Activated CD4-positive, CD25-positive, alpha-beta regulatory T cell treated with anti-CD3 and anti-CD28 coated beads, Interleukin-2, amount 50 U/mL, for 16 hours (primary cell): Measurements from ENCODE around the gene ADAMTS17.

Experiments used
- DNase-seq: peaks from one replicate; pipeline ENCODE4 v3.0.0-alpha.2; 2020; ENCODE audit warnings: low read depth, low spot score

ADAMTS17 gene

DNA sequence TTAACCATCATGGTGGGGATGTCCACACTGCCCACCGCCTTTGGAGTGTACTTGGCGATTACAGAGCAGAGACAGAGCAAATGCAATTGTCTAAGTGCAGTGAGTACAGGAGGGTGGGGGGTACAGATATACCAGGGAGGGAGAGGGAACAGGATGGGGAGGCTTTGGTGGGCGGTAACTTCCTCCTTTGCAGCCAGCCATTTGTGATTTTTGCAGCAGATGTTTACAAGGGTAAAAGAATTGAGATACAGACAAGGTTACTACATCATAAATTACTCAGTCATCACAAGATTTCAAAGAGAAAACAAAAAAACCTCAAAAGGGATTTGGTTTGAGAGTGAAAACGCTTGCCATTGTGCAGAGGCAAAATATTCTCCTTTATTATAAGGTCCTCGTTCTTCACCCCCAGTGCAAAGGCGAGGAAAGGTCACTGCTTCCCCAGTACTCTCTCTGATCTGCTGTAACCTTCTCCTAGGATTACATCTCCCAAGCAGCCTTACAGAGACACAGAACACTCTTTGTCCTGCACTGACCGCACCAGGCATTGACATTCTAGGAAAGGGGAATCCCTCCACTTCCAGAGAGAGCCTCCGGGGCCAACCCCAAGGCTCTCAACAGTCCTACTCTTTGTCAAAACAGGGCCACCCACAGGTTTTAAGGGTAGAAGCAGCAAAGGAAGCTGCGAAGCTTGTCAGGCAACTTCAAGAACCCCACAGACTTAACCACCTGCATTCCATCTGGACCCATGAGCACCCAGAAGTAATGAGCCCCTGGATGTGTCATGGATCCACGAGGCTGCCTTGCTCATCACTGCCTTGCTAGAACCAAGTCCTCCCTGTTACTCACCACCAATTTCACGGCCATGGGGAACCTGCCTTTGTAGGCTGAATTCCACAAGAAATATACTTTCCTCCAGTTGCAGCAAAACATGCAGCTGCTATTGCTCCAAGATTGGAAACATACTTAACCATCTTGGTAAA, 117.3 kb downstream of the ADAMTS17 start:
- DNase-seq = no peak

DNA sequence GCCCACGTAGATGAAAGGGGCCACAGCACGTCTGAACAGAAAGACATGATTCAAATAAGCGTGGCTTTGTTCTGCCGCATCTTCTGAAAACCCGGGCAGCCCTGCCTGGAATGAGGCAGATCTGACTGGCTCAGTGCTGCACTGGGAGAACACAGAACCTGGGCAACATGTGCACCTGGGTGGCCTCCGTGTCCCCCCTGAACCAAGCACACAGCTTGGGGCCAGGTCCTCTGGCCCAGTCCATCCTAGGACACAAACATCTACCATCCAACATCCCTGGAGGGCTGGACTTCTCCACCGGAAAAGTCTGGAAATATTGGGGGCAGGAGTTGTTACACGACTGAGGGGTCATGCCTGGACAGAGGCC, 119.4 kb downstream of the ADAMTS17 start:
- DNase-seq = no peak

DNA sequence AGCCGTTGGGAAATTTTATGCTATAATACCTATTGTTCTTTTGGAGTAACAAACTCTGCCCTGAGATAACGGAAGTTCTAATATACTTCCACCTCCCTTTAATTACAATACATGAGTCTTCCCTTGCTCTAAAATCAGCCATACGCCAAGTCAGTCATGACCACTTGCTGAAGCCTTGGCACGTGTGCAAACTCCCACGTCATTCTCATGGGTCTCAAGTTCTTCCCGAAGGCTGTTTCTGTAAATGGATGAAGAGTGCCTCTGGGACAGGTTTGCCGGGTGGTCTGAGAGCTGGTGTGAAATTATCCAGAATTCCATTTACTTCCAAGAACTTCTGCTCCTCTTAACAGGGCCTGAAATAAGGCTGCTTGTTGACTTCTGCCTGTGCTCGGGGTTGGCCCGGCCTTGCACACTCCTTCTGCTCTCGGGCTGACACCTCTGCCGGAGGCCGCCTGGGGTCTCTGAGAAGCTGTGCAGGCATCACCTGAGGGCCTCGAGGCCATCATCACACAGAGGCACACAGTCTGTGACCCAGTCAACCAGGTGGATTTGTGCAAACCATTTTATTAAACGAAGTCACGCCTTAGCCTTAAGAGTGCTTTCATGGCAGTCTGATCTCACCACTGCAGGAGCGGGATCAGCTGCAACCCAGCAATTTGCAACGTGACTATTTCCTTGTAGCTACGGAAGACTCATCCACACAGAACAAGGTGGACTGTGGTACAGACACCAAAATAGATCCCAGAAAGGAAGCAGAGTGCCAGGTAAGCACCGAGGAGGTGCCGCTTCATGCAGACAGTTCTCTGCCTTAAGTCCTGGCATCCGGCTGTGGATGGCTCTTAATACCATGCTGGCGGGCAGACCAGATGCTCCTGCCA, 120.1 kb downstream of the ADAMTS17 start:
- DNase-seq = no peak

DNA sequence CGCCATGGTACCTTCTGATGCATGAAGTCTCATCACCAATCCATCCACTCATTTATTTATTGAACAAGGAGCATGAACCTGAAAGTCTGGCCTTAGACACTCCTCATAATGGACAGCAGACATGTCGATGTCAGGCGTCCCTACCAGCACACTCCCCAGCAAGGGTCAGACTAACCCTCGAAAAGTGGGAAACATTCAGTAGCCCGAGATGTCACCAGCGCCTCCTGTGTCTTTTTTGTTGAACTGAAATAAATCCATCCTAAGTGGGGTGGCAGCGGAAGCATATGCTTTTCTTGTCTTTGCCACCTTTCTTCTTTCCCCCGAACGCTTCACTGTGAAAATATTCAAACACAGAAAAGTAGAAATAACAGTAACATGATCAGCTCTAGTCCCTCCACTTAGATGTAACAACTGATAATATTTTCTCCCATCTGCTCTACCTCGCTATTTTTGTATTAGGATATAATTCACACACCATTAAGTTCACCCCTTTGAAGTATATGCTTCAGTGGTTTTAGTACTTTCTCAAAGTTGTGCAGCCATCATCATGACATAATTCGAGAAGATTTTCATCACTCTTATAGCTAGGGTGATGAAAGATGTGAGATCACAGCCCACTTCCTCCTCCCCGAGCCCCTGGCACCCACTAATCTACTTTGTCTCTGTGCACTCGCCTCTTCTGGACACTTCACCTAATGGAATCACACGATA, 121.6 kb downstream of the ADAMTS17 start:
- no peak for DNase-seq

DNA sequence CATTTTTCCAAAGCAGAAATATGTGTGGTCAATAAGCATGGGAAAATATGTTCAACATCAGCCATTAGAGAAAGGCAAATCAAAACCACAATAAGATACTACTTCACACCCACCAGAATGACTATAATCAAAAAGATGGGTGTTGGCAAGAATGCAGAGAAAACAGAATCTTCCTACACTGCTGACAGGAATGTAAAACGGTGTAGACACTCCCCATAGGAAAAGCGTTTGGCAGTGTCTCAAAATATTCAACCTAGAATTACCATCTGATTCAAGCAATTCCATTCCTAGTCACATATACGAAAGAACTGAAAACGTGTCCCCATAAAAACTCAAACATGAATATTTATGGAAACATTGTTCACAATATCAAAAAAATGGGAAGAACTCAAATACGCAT, 123.3 kb downstream of the ADAMTS17 start:
- DNase-seq = no peak

DNA sequence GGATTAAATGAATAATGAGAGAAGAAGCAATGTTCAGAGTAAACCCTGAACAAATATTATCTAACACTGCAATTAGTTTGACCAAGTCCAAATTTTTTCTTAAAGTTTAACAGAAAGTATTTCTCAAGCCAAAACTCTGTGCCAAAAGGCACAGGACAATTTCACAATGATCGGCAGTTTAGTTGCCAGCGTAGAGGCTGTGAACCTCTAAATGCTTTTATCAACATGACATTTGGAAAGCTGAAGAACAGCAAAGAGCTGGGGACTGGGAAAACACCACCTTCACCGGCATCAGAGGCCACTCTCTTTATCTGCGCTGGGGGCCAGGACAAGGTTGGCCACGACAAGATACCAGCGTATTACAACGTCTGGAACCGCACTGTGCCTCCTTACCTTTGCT, 125.6 kb downstream of the ADAMTS17 start:
- DNase-seq = no peak

DNA sequence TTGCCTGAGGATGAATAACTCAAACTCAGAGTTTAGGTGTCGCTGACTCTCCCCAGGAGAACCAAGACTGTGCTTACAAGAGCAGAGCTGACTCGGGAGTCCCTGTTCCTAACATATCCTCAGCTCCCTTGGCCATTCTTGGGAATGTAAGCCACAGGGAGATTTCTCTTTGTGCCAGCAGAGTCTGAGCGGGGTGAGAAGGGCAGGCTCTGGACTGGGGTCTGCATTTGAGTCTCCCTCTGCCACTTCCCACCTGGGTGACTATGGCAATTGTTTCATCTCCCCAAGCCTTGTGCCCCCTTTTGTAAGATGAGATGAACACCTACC, 126.0 kb downstream of the ADAMTS17 start:
- no peak for DNase-seq

DNA sequence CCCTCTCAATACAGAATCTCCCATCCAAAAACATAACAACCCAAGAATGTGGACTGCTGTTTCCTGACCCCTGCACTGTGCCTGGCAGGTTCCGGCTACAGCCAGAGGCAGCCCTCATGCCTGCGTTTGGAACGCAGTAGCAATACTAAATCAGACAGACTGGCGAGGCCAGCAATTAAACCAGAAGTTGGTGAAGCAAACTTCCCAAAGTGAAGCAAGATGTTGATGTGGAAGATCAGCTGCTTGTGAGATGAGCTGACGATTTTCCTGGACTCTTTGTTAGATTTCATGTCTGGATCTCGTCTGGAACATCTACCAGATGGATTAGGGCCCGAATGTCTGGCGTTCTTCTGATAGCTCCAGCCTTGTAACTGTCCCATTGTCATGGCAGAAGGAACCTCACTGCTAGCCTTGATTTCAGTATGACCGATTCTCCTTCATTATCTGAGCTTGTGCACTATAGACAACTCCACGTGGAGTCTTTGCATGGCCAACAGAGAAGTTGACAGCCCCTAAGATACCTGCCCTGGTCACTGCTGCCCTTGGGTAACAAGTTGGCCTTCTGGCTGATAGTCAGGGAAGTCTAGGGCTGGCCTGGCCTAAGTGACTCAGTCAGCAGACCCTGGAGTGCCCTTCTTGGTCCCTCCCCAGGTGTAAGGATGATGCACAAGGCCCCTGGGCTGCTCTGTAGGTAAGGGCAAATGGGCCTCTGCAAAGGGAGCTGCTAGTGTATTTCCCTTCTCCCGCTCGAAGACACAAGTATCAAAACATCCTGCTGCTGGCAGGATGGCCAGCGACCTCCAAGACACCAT, 126.5 kb downstream of the ADAMTS17 start:
- no peak for DNase-seq

DNA sequence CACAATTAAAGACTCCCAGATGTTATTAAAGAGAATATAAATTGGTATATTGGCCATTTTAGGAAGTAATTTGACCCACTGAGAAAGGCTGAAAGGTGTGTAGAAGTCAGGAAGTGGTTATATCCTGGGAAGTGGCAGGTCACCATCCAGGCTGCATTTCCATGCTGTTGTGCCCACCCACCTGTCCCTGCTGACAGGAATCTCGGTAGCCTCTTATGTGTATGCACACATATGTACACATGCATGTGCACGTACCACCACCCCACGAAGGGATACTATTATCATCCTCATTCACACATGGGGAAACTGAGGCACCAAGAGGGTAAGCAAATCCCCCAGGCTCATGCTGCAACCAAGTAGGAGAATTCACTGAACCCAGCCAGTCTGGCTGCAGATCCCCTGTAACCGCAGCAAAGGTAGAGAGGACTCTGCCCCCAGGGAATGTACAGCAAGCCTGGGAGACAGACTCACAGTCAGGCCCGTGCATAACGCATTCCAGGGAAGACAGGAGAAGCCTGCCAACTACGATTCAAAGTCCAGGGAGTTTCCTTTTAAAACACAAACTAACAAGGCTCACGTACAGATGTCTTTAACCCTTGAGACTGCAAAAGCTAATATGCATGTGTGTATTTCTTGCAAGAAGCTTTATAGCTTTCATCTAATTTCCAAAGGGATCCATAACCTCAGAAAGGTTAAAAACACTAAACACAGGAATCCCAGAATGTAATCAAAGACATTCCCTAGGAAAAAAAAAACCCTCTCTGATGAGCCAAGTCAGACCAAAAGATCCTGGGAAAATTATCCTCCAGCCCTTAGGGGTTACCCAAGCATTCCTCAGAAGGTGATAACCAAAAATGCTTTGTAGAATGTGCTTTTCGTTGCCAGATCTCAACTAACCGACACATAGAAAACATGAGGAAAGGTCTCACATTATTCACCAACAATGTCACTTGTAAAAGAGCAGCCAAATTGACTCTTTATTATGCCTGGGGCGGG, 129.6 kb downstream of the ADAMTS17 start:
- DNase-seq = no peak

DNA sequence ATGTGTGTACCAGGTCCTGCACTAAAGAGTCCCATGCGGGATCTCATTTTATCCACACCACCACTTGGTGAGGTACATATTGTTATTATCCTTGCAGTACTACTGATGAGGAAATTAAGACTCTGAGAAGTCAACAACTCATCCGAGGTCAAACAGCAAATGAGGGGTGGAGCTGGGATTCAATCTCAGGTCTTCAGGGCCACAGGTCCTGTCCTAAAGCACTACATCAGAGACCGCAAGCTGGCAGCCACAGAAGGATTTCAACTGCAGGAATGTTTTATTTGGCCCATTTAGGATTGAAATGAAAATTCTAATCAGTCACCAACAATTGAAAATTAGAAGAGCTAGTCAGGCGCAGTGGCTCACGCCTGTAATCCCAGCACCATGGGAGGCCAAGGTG, 131.4 kb downstream of the ADAMTS17 start:
- no peak for DNase-seq

DNA sequence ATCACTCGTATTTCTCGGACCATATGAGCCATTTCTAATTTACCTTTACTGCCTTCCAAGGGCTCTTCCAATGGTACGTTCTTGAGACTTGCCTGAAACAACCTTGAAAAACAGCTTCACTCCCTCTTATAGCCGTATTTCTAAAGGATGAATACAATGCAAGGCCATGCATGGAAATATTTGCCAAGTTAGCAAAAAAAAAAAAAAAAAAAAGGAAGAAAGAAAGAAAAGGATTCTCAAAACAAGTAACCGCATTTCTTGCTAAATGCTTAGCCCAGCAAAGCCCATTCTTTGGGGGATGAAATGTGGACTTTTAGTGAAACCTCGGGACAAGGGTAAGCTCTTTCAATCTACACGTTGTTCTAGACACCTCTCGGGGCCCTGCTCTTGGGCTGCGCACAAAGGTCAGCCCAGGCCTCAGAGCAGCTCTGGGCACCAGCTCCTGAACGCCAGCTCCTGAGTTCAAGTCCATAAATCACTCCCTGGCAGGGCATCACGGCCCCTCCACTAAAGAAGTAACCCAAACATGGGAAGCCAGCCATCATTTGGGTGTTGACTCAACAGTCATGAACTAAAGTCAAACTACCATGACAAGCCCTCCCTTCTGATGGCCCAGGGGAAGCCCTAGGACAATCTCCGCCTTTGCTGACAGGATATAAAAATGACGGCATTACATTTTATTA, 132.7 kb downstream of the ADAMTS17 start:
- DNase-seq = no peak

DNA sequence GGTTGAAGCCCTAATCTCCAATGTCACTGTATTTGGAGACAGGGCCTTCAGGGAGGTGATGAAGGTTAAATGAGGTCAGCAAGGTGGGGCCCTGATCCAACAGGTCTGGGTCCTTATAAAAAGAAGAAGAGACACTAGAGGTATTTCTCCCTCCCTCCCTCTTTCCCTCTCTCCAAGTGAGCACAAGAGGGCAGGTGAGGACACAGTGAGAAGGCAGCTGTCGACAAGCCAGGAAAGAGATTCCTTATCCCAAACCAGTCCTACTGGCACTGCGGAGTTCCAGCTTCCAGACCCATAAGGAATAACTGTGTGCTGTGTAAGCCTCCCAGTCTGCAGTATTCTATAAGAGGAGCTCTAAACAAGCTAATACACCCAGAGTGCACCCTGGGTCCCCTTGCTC, 134.7 kb downstream of the ADAMTS17 start:
- DNase-seq = no peak

DNA sequence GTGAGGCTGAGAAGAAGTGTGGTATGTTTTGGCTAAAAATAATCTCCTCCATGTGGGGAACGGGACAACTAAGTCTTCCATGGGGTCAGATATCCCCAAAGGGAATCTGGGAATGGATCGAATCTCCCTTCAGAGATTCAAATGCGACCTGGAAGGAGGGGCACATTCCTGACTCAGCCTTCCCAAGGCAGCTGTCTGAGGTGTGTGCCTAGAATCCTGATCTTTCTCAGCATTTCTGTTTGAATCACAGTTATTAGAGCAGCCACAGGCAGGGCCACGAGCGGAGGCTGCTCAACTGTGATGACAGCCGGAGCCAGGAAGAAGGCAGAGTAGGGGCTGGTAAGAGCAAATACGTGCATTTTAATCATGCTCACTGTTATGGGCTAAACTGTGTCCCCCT, 135.1 kb downstream of the ADAMTS17 start:
- DNase-seq = no peak

DNA sequence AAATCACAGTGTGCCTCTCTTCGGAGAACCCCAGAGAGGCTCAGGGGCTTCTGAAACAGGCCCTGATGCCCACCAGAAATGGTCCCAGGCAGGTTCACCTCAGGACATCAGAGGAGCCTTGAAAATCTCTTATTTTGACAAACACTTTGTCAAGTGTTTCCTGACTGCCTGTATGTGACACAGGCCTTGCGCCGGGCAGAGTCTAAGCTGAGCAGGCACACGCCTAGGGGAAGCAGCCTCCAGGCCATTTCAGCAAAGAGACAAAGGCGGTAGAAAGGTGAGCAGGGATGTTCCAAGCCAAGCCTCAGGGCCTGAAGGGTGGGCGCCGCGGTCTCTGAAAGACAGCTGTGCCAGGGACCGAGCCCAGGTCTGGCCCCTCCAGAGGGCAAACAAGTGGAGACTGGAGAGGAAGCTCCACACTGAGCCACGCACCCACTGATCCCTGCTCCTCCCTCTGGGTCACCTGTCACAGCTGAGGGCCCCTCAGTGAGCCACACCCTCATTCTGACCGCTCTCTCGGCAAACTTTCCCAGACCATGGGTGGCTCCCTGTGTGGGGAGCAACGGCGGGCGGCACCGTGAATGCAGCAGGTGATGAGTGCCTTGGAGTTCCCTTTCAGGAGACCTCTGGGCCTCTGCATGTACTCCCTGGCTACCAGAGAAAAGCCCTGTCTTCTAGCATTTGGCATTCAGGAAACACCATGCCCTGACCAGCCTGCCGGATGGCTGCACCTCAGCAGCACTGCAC, 136.1 kb downstream of the ADAMTS17 start:
- no peak for DNase-seq

DNA sequence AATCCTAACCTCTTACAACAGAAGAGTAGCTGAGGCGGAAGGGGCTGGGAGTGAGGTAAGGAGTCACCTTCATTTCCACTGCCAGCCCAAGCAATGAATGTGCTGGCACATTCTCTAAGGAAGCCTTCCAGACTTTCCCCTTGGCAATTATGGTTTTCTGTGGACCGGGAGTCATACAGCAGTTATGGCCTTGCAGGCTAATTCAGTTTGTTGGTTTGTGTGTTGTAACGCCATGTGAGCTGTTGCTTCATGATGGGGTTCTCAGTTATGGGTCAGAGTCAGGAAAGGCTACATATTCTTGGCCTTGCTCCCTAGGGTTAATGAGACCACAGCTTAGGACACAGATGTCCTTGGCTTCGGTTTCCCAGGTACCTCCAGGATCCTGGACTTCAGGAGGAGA, 137.0 kb downstream of the ADAMTS17 start:
- no peak for DNase-seq

DNA sequence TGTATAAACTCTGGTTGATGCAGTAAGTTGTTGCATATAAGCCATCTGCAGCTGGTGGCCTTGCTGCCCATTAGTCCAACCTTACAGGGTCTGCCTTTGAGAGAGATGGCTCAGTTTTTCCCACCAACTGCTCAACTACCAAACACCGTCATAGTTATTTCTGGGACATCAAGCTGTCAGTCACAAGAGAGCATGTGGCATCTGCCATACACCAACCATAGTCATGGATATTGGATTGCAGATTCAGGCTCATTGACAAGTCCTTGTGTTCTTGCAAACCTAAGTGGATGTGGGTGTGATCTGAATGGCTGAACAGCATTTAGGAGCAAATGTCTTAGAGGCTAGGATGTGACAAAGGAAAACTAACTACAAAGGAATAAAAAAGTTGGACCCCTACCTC, 137.6 kb downstream of the ADAMTS17 start:
- DNase-seq = no peak

DNA sequence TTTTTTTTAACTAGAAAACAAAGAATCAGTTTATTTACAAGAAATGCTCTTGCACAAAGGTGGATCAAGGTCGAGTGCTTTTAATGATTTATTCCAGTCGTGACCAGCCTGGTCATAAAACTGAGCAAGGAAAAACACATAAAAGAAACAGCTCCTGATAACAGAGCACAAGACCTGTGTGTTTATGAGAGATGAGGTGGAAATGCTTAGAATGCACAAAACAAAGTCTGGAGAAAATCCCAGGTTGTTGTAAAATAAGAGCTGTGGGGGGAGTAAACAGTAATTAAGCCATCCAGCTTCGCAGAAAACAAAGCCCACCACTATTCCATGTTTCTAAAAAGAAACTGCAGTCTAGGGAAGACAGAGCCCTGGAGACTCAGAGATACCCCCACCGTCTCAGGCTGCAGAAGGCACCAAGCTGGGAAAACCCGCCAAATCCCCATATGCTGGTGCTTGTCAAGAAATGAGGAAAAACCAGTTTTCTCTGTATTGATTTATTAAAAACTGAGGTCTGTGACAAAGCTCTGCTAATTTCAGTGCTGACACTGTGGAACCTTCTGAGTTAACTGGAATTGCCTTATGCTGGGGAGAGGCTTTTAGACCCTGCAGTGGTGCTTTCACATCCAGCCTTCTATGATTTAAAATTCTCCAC, 139.3 kb downstream of the ADAMTS17 start:
- no peak for DNase-seq
